ENCODE measurements around the gene DNAJB1. TPM values are rescaled to one million over a fixed set of nuclear protein-coding genes. Genes with fewer than 3 reads are reported as not detected.

Gene DNAJB1
- total RNA-seq, 1 experiment from 2014 or later = 54.5 TPM

DNA sequence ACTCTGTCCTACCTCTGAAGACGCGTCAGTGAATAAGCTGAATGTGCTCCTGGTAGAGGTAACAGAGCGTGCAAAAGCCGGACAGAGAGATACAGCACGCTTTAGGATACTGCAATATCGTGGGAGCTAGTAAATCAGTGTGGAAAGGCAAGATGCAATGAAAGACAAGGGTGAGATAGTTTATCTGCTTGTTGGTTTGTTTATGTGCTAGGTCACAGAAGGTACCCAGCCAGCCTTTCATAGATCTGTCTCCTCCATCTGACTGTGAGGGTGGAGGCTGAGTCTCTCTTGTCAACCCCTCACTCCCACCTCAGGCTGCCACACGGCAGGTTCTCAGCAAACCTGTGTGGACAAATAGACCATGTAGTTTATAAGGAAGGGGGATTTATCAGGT lies 21.4 kb downstream of the DNAJB1 start (continued):
- TF ChIP-seq FOXP4 (CRISPR knock-in tag; IDR thresholded peaks at IDR 0.05) (no peak), FOXJ3 (CRISPR knock-in tag; IDR thresholded peaks at IDR 0.05; ENCODE audit: borderline replicate concordance) (no peak), EMX1 (CRISPR knock-in tag; IDR thresholded peaks at IDR 0.05) (no peak), TP53 (CRISPR knock-in tag; IDR thresholded peaks at IDR 0.05) (no peak), OVOL2 (CRISPR knock-in tag; IDR thresholded peaks at IDR 0.05; ENCODE audit: borderline replicate concordance) (no peak)
- TF ChIP-seq, protein P1, sequence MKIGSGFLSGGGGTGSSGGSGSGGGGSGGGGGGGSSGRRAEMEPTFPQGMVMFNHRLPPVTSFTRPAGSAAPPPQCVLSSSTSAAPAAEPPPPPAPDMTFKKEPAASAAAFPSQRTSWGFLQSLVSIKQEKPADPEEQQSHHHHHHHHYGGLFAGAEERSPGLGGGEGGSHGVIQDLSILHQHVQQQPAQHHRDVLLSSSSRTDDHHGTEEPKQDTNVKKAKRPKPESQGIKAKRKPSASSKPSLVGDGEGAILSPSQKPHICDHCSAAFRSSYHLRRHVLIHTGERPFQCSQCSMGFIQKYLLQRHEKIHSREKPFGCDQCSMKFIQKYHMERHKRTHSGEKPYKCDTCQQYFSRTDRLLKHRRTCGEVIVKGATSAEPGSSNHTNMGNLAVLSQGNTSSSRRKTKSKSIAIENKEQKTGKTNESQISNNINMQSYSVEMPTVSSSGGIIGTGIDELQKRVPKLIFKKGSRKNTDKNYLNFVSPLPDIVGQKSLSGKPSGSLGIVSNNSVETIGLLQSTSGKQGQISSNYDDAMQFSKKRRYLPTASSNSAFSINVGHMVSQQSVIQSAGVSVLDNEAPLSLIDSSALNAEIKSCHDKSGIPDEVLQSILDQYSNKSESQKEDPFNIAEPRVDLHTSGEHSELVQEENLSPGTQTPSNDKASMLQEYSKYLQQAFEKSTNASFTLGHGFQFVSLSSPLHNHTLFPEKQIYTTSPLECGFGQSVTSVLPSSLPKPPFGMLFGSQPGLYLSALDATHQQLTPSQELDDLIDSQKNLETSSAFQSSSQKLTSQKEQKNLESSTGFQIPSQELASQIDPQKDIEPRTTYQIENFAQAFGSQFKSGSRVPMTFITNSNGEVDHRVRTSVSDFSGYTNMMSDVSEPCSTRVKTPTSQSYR (CRISPR knock-in tag; IDR thresholded peaks at IDR 0.05) = no peak

- Mint-ChIP-seq H3K36me3 (peaks cover 19% of the 10 kb centered on the region), H3K27ac (peak within 1 kb of the TSS; percentile 95), H3K4me1 (peaks cover 21% of the 10 kb centered on the region), H3K27me3 (ENCODE audit: low read depth) (peaks cover 4% of the 10 kb centered on the region; the same call in 1 of the 2 replicates), H3K4me3 (peak within 1 kb of the TSS; percentile 89), H3K9me3 (no peaks in the 10 kb centered on the region)
- ChIA-PET POLR2A (interaction anchor here (0.6 to 1.9 kb wide), 9 partner anchors 12 to 251 kb away, joined by 3 to 7 read pairs (median 3); partner anchors contain the start of gene DNAJB1), CTCF (interaction anchor here (0.6 to 4.2 kb wide), 14 partner anchors 9 to 360 kb away, joined by 3 to 46 read pairs (median 6); partner anchors contain the start of genes ASF1B, DNAJB1 and PTGER1)
- peak; percentile 99 for DNase-seq (ENCODE audit: low spot score)
- ATAC-seq = peak; percentile 96
- no peak for TF ChIP-seq SMAD4 (CRISPR knock-in tag; IDR thresholded peaks at IDR 0.05)
- TF ChIP-seq, protein P2, sequence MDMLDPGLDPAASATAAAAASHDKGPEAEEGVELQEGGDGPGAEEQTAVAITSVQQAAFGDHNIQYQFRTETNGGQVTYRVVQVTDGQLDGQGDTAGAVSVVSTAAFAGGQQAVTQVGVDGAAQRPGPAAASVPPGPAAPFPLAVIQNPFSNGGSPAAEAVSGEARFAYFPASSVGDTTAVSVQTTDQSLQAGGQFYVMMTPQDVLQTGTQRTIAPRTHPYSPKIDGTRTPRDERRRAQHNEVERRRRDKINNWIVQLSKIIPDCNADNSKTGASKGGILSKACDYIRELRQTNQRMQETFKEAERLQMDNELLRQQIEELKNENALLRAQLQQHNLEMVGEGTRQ (CRISPR knock-in tag; IDR thresholded peaks at IDR 0.05) = peak; percentile 95
- TF ChIP-seq NFYB (CRISPR knock-in tag; conservative IDR thresholded peaks at IDR 0.05; ENCODE audit: low read depth) = peak; percentile 92
- TF ChIP-seq CREB1 (CRISPR knock-in tag; IDR thresholded peaks at IDR 0.05) = no peak
- peak; percentile 89; the same call in 1 of the 2 replicates for TF ChIP-seq TEAD1 (CRISPR knock-in tag; IDR thresholded peaks at IDR 0.05)
- TF ChIP-seq, protein P3, sequence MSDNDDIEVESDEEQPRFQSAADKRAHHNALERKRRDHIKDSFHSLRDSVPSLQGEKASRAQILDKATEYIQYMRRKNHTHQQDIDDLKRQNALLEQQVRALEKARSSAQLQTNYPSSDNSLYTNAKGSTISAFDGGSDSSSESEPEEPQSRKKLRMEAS (CRISPR knock-in tag; IDR thresholded peaks at IDR 0.05) = peak; percentile 93
- peak; percentile 96 for TF ChIP-seq USF1 (CRISPR knock-in tag; IDR thresholded peaks at IDR 0.05)
- TF ChIP-seq GRHL2 (CRISPR knock-in tag; IDR thresholded peaks at IDR 0.05; ENCODE audit: insufficient replicate concordance, severe bottlenecking) = no peak
- TF ChIP-seq PREB (CRISPR knock-in tag; IDR thresholded peaks at IDR 0.05; ENCODE audit: borderline replicate concordance) = no peak
- TF ChIP-seq SP1 (CRISPR knock-in tag; conservative IDR thresholded peaks at IDR 0.05) = peak; percentile 93
- no peak for TF ChIP-seq GTF2I (CRISPR knock-in tag; conservative IDR thresholded peaks at IDR 0.05)
- TF ChIP-seq SMAD3 (CRISPR knock-in tag; IDR thresholded peaks at IDR 0.05; ENCODE audit: borderline replicate concordance) = no peak
- 0 out of 2 replicates have a peak, but pooled peaks have one; percentile 45 for TF ChIP-seq GABPB1 (CRISPR knock-in tag; IDR thresholded peaks at IDR 0.05)
- TF ChIP-seq ZNF425 (CRISPR knock-in tag; conservative IDR thresholded peaks at IDR 0.05) = no peak
- 0 out of 2 replicates have a peak, but pooled peaks have one; percentile 40 for TF ChIP-seq FOXP4 (CRISPR knock-in tag; IDR thresholded peaks at IDR 0.05)
- TF ChIP-seq, protein P4, sequence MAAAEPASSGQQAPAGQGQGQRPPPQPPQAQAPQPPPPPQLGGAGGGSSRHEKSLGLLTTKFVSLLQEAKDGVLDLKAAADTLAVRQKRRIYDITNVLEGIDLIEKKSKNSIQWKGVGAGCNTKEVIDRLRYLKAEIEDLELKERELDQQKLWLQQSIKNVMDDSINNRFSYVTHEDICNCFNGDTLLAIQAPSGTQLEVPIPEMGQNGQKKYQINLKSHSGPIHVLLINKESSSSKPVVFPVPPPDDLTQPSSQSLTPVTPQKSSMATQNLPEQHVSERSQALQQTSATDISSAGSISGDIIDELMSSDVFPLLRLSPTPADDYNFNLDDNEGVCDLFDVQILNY (CRISPR knock-in tag; IDR thresholded peaks at IDR 0.05) = peak; percentile 39; the same call in 1 of the 2 replicates
Observed at GRCh38 chr19:14496029-14496833, 22.0 kb downstream of the DNAJB1 start, which contains the start of gene GIPC1. Gene GIPC1, minus strand, starts transcription at chr19:14496127. Its CDS starts 13,151 bp downstream, at chr19:14482976.

All from WTC11 (cell line).